Limb (tissue), 2 donors: ENCODE data around the gene CCBE1.
"Not testable (repeated sequence)": the region's sequence is repeated elsewhere in the genome, so short reads cannot be mapped to it uniquely, and the experiment has no call there.

Source experiments
- DNase-seq, 2 donors: peaks; one replicate each; pipeline ENCODE4 v3.0.0-alpha.2; 2016; ENCODE audit errors: extremely low spot score in 2 of 2

CCBE1 gene

DNA sequence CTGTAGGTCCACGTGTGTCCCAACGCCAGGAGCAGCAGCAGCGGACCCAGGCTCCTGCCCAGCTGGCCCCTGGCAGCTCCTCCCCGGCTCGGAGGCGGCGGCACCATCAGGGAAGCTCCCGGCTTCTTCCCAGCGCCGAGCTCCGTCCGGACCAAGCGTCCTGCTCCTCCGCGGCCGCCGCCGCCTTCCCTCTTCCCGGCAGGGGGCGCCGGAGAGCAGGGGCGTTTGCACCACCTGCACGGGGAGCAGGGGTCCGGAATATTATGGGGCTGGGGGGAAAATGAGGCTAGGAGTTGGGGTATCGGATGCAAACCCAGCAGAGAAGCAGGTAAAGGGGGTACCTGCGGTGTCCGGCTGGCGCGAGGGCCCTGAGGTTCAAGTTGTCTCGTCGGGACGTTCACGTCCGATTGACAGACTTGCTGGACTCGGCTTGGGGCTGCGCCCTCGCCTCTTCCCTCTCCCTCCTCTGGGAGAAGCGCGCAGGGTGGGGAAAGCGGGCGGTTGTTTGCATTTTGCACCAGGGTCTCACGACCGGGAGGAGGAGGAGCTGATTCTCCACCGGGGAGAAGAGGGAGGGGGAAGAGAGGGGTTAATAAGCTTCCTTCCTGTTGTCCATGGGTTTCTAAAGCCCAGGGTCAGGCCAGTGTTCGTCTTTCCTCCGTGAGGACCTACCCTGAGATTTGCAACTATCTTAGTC lies at the start of gene CCBE1:
CCBE1 (minus strand) TSS at position 188 of the 697 bp plus-strand sequence.
- DNase-seq, result peak in 1 of 2 donors; percentile 87

DNA sequence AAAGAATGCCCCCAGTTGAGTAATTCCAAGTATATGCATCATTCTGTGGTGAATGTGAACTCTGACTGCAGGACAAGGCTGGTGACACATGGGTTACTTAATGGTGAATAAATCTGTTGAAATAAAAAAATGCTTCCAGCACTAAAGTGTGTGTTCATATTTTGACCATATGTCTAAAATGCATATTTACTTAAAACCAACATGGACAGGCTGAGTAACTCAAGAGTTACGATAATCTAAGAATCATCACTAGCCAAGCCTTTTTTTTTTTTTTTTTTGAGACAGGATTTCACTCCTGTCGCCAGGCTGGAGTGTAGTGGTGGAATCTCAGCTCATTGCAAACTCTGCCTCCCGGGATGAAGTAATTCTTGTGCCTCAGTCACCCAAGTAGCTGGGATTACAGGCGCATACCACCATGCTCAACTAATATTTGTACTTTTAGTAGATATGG lies 47.1 kb upstream of the CCBE1 start:
- no peak for DNase-seq

DNA sequence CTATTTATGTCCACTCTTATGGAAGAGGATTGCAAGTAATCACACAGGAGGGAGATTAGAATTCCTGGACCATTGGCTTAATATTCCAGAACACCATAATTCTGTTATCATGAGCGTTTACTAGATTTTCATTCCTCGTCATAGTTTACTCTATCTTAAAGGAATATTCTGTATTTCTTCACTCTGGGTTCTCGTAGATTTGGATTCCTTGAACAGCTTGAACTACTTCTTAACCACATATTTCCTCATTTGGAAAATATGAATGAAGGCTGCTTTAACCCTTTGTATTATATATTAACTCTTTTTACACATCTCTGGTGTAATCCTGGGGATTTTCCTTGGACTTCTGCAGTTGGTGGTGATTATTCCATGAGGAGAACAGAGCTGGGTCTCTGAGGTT lies 46.3 kb upstream of the CCBE1 start:
- DNase-seq, result no peak

DNA sequence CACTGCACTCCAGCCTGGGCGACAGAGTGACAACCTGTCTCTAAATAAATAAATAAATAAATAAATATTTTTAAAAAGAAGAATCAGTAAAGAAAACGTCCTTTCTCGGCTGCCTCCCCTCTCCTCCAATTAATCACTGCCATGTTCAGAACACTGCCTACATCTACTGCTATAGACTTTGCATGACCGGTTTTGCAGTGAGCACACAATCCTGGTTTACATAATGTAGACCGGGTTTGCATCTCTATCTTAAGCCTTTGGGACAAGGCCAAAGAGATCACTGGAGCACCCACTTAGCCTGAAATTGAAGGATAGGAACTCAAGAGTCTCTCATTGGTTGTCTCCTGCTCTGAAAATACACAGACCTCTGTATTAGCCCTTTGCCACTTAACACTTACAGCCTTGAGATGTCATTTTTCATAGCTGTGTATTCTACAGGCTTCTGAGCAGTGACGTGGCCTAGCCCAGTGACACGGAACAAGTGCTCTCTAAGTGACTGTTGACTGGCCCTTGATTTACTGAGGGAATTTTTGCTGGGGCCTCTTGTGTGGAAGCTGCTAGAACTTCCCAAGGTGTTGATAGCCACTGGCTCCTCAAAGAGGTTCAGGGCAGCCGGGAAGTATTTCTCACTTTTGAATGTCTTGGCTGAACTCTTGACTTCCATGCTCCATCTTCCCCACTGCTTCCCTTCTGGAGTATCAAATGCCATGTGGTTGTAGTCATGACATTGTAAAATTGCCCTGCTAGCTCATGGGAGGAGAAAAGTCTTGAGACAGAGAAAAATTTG lies 45.3 kb upstream of the CCBE1 start:
- no peak for DNase-seq

DNA sequence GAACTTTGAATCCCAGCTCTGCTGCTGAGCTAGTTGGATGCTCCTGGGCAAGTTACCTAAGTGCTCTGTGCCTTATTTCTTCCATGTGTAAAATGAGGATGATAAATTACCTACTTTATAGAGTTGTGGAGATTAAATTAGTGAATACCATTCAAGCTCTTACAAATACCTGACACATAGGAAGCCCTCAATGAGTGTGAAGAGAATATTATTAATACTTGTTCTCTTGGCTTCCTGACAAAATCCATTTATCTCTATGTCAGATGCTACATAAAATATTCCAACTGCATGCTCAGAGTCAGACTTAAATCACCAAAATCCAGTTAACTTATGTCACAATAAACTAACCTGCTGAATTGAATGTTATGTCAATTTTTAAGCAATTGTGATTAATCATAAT lies 42.9 kb upstream of the CCBE1 start:
- DNase-seq, result no peak

DNA sequence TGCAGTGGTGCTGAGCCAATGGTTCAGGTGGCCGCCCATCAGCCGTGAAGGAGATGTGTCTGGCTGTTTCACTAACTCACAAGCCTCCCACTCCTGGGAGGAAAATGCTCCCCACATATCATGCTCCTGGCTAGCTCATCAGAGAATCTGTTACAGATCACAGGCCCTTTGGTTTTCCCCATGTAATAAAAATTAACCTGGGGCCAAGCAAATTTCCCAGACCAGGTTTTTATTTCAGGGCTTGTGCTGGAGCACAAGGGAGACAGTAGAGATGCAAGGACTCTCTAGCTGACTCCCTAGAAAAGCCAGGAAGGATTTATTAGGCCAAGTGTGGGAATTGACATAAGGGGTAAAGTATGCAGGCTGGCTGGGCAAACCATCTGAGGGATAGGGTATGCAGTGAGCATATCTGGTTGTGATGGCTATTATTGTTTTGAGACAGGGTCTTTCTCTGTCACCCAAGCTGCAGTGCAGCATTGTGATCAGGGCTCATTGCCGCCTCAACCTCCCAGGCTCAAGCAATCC lies 40.6 kb upstream of the CCBE1 start:
- no peak for DNase-seq

DNA sequence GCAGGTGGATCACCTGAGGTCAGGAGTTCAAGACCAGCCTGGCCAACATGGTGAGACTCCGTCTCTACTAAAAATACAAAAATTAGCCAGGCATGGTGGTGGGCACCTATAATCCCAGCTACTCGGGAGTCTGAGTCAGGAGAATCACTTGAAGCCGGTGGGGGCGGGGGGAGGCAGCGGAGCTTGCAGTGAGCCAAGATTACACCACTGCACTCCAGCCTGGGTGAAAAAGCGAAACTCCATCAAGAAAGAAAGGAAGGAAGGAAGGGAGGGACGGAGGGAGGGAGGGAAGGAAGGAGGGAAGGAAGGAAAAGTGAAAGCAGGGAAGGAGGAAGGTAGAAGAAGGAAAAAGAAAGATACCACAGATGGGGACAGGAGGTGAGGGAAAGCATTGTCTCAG lies 40.1 kb upstream of the CCBE1 start:
- DNase-seq, result not testable (repeated sequence)

DNA sequence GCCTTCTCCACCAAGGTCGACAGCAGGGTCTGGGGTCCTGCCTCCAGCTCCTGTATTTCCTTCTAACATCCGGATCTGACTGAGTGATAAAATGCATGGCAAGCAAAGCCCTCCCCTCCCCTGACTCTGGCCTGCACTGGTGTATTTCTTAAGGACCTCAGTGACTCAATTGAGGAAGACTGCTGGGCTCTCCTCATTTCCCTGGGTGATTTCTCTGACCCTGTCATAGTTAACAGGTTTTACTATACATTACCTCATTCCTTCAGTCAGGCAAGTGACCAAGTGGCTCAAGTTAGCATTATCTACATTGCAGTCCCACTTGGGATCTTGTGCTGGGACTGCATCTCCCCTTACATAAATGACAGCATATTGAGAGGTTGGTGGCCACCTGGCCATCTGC lies 38.8 kb upstream of the CCBE1 start:
- DNase-seq, result no peak

DNA sequence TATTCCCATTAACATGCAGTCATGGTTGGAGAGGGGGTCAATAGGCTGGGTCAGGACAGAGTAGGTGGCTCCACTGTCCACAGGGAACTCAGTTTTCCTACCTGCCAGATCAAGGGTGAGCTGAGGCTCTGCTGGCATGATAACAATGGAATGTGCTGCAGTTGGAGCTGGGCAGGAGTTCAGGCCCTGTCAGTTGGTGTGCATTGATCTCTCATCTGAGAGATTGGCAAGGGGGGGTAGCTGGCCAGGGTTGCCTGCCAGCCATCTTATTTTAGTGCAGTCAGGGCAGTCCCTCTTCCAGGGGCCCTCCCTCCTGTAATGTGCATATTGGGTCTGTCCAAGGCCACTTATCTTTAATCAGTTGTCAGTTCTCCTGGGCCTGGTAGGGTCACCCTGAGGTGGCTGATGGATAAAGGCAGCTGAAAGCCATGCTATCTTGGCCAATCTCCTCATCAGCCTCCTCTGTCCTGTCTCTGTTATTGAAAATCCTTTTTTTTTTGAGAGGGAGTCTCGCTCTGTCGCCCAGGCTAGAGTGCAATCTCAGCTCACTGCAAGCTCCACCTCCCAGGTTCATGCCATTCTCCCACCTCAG lies 38.1 kb upstream of the CCBE1 start:
- DNase-seq, result no peak

DNA sequence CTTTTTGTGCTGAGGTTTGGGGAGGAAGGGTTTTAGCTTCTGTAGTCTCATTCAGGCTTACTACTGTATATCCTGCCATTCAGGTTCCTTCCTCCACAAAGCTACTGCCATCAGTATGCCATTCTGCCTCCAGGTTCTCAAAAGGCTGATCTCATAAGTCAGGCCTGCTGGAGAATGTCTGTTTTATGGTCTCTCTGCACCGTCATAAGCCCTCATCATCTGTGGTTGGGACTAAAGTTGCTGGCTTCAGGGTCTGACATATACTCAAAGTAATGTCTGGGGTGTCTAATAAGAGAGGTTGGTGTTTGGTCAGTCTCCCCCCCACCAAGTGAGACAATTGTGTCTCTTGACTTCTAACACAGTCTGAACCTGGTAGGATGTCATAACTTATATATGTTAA lies 36.2 kb upstream of the CCBE1 start:
- DNase-seq, result no peak

DNA sequence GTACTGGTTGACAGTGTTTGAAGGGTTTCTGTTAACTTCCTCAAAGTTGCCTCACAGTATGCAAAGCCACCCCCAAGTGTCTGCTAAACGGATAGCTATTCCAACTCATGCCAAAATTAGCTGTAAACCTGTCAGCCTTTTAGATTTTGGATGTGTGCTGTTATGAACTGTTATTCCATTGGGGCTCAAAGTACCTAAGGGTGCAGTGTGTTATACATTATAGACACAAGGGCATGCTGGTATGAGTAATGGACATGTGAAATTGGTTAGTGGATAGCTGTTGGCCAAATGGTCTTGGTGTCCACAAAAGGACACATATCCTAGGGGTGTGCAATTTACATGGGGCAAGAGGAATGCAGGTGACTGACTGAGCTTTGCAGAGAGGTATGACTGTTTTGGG lies 33.7 kb upstream of the CCBE1 start:
- DNase-seq, result no peak

DNA sequence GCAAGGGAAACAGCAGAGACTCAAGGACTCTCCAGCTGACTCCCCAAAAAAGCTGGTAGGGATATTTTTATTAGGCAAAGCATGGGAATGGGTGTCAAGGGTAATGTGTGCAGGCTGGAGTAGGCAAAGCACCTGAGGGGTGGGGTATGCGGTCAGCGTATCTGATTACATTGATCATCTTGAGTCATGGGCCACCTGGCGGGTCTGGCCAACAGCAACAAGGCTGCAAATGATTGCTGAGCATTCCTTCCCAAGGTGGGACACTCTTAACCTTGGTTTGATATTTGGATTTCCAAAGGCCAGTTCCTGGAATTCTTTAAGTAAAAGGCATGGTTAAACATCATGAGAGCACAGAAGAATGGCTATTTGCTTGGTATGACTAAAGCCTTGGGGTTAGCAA lies 32.6 kb upstream of the CCBE1 start:
- DNase-seq, result no peak

DNA sequence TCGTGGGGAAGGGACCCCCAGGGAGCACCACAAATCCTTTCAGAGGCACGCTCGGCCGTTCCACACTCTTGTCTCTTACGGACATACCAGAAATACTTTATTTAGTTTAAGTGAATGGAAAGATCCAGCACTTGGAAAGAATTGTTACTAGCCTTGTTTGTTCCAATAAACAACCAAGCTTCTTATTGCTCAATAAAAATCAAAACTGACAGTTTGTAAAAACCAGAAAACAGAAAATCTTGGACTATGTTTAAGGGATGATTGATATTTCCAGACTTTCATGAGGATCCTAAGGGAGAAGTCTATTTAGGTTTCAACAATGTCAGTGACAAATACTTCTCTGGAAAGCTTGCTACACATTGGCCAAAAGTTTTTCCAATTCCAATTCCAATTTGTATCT lies 31.6 kb upstream of the CCBE1 start:
- no peak for DNase-seq

DNA sequence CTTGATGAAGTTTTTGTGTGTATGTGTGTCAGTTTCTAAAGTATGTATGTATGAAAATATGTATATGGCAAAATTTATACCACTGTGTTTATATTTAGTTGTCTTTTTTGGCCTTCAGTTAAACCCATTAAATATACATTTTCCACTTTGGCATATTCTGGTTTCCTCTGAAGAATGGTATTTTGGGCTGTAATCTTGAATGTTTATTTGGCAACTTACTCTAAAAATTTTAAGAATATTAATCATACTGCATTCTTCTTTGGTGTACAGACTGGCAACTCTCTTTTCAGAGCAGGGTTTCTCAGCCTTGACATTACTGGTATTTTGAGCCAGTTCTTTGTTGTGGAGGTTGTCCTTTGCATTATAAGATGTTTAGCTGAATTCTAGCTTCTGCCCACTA lies 27.9 kb upstream of the CCBE1 start:
- DNase-seq, result no peak

DNA sequence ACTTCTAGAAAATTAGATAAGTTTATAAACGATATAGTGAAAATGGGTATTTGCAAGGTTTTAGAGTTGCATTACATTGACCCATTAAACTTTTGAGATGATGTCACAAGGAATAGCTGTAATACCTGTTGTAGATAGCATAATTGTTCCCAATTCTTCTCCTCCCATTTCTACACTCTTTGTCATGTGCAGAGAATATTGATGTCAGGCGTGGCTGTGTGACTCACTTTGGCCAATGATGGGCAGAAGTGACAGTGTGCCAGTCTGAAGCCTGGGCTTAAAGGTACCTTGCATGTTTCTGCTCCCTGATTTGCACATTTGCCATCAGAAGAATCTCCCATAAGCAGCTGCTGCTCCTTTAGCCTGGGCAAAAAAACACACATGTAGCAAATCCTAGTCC lies 26.9 kb upstream of the CCBE1 start:
- DNase-seq, result no peak

DNA sequence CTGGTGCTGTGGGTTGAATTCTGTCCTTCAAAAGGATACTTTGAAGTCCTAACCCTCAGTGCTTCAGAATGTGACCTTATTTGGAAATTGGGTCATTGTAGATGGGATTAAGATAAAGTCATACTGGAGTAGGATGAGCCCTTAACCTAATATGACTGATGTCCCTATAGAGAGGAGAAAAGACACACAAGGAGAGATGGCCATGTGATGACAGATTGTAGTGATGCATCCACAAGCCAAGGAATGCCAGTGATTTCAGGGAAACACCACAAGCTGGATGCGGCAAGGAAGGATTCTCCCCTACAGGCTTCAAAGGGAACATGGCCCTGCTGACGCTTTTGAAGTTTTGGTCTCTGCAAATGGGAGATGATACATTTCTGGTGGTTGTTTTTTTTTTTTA lies 24.7 kb upstream of the CCBE1 start:
- DNase-seq, result no peak

DNA sequence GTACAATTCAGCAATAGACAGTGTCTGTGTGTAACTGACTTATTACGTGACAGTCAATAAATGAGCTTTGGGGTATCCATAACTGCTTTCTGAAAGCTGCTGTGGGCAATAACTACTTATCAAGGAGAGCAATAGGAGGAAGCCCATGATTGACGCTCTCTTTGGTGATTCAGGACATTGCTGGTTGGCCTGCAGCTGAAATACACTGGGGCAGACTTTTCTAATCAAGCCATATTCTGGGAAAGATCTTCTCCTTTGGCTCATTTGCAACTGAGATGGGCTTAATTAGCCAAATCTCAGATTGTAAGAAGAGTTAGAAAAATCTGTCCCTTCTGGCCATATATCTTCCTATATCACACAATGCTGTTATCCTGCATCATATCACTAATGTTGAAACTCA lies 24.0 kb upstream of the CCBE1 start:
- no peak for DNase-seq

DNA sequence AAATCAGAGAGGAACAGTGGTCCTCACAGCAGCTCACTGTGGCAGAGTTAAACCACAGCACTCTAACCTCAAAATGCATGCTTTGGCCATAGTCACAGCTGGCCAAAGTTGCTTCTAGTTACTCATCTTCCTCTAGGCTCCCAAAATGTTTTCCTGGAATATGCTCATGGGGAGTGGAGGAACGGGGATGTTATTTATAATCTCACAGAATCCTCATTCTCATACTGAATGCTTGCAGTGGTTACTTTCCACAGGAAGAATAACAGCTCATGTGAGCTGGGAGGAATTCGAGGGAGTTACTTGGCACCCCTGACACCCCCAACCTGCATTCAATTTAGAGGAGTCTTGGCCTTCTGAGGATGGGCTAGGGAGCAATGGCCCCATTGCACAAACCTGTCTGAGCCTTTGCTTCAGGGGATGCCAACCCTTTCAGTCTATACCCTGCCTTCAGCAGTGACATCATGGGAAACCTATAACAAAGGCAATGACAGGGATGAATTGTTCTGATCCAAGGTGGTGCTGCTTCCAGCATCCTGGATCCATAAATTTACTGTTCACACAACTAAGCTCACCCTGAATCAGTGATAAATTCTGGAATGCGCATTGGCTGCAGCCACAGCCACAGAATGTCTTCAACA lies 22.4 kb upstream of the CCBE1 start:
- no peak for DNase-seq

DNA sequence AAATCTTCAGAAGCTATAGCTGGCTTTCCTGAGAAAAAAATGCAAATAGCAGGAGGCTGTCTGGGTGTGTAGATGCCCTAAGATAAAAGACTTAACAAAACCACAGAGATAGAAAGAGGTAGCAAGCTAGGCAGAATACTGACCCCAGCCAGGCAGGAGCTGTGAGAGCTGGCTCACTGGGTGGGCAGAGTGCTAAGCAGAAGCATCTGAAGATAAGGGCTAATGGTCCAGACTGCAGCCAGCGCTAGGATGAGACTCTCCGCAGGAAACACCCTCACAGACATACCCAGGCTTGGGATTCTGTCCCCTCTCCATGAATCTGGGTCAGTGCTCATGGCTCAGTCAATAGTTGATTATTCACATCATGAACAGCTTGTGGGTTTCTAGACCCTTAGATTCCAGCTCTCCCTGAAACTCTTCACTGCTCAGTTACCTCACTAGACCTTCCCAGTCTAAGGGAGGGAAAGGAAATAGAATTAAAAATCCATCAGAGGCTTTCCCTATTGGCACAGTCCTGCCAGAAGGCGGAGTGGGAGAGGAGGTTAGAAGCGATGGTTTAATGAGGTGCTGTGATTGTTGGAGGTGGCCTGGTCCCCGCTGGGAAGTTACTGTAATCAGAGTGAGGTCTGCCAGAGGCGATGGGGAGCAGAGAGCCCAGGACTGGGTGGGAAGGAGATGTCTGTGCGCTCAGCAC lies 21.4 kb upstream of the CCBE1 start:
- no peak for DNase-seq

DNA sequence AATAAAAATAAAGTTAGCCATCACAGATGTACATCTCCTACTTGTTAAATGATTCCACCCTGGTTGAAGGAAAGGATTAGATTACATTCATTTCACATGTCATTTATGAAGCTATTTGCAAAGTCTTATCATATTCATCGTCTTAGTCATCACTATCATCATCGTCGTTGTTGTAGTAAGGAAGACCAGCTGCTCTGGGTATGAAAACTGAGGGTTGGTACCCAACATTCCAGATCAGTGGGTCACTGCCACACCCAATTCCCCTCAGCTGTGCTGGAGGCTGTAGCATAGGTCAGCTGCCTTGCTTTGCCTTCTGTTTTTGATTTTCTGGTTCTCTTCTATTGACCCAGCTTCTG lies 20.9 kb upstream of the CCBE1 start:
- no peak for DNase-seq

DNA sequence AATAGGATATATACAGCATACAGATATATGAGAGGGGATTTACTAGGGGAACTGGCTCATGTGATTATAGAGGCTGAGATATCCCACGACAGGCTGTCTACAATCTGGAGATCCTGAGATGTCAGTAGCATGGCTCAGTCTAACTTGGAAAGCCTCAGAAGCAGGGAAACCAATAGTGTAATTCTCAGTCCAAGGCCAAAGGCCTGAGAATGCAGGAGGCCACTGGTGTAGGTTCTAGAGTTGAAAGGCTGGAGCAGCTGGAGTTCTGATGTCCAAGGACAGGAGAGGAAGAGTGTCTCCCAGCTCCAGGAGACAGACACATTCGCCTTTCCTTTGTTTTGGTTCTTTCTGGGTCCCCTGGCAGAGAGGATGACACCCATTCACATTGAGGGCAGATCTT lies 20.1 kb upstream of the CCBE1 start:
- no peak for DNase-seq

DNA sequence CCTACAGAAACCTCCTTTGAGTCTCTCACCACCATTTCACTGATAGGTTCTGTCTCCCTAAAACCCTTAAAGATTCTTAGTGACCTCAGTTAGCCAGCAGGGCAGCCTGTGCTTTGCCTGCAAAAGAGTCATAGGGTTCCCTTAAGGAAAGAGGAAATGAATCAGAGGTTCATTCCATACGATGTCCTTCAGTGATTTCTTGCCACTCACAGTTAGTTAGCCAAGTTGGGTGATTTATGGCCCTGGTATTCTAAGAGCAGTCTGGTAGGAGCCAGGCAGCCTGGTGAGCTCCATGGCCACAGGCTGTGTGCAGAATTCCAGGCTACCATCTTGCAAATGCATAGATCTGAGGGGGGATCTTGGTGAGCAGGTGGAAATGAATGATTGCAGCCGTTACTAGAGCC lies 18.7 kb upstream of the CCBE1 start:
- DNase-seq, result no peak
